IMR-90 (cell line): ENCODE measurements around the gene ZYX.

Source experiments
- BHLHE40 ChIP-seq: fragments of 150-350 bp; IDR thresholded peaks from 2 replicates; pipeline ENCODE4 v1.6.1; 2016; ENCODE audit warnings: mild to moderate bottlenecking, low read depth, low read length
- CEBPB ChIP-seq: IDR thresholded peaks from 2 replicates; pipeline ENCODE4 v1.6.1; 2012; ENCODE audit warnings: low read depth, low read length, improper control_type of control experiment
- MAFK ChIP-seq: IDR thresholded peaks from 2 replicates; pipeline ENCODE4 v1.6.1; 2012; ENCODE audit warnings: low read depth, low read length, improper control_type of control experiment
- MAZ ChIP-seq: IDR thresholded peaks from 2 replicates; pipeline ENCODE4 v1.6.1; 2012; ENCODE audit warnings: low read depth, mild to moderate bottlenecking, low read length, improper control_type of control experiment, moderate library complexity, borderline replicate concordance
- MXI1 ChIP-seq: IDR thresholded peaks from 2 replicates; pipeline ENCODE4 v1.6.1; 2012; ENCODE audit warnings: low read depth, mild to moderate bottlenecking, low read length, moderate library complexity, borderline replicate concordance
- NFE2L2 ChIP-seq: fragments of 150-350 bp; IDR thresholded peaks from 2 replicates; pipeline ENCODE4 v1.6.1; 2016; ENCODE audit warnings: low read depth, mild to moderate bottlenecking, low read length
- POLR2A ChIP-seq: IDR thresholded peaks from 2 replicates; pipeline ENCODE4 v1.6.1; 2012; ENCODE audit warnings: mild to moderate bottlenecking, low read depth, low read length
- RAD21 ChIP-seq: IDR thresholded peaks from 2 replicates; pipeline ENCODE4 v1.6.1; 2012; ENCODE audit warnings: low read length, improper control_type of control experiment
- RFX5 ChIP-seq: IDR thresholded peaks from 2 replicates; pipeline ENCODE4 v1.8.0; 2012; ENCODE audit warnings: low read depth, mild to moderate bottlenecking, low read length, moderate library complexity
- SMC3 ChIP-seq: fragments of 150-350 bp; IDR thresholded peaks from 2 replicates; pipeline ENCODE4 v1.6.1; 2016; ENCODE audit warnings: low read depth, mild to moderate bottlenecking, antibody characterized with exemption, low read length, moderate library complexity
- TF ChIP-seq, protein P1 (sequence below): conservative IDR thresholded peaks from 2 replicates; pipeline ENCODE4 v1.5.1; 2012; ENCODE audit warnings: mild to moderate bottlenecking, low read depth, low read length, improper control_type of control experiment
- TF ChIP-seq, protein P2 (sequence below): fragments of 150-350 bp; IDR thresholded peaks from 2 replicates; pipeline ENCODE4 v1.6.1; 2017; ENCODE audit warnings: mild to moderate bottlenecking, antibody characterized with exemption, low read length, low read depth

DNA sequence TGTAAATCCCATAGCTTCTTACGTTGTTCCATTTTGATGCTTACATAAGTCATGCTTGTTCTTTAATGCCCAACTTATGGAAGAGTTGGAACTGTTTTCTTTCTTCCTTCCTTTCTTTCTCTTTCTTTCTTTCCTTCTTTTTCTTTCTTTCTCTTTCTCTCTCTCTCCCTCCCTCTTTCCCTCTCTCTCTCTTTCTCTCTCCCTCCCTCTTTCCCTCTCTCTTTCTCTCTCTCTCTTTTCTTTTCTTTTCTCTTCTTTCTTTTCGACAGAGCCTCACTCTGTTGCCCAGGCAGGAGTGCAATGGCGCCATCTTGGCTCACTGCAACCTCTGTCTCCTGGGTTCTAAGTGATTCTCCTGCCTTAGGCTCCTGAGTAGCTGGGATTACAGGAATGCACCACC is 37.5 kb upstream of the ZYX start:
- TF ChIP-seq, protein P1, sequence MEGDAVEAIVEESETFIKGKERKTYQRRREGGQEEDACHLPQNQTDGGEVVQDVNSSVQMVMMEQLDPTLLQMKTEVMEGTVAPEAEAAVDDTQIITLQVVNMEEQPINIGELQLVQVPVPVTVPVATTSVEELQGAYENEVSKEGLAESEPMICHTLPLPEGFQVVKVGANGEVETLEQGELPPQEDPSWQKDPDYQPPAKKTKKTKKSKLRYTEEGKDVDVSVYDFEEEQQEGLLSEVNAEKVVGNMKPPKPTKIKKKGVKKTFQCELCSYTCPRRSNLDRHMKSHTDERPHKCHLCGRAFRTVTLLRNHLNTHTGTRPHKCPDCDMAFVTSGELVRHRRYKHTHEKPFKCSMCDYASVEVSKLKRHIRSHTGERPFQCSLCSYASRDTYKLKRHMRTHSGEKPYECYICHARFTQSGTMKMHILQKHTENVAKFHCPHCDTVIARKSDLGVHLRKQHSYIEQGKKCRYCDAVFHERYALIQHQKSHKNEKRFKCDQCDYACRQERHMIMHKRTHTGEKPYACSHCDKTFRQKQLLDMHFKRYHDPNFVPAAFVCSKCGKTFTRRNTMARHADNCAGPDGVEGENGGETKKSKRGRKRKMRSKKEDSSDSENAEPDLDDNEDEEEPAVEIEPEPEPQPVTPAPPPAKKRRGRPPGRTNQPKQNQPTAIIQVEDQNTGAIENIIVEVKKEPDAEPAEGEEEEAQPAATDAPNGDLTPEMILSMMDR: no peak
- TF ChIP-seq POLR2A (no peak), MXI1 (no peak), SMC3 (no peak), RAD21 (no peak), MAZ (no peak), RFX5 (no peak), CEBPB (no peak), BHLHE40 (no peak), NFE2L2 (no peak), MAFK (no peak)
- TF ChIP-seq, protein P2, sequence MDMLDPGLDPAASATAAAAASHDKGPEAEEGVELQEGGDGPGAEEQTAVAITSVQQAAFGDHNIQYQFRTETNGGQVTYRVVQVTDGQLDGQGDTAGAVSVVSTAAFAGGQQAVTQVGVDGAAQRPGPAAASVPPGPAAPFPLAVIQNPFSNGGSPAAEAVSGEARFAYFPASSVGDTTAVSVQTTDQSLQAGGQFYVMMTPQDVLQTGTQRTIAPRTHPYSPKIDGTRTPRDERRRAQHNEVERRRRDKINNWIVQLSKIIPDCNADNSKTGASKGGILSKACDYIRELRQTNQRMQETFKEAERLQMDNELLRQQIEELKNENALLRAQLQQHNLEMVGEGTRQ: no peak
